T-helper 17 cell (primary cell): ENCODE measurements around the gene TTC13. TPM values are rescaled to one million over a fixed set of nuclear protein-coding genes. Genes with fewer than 3 reads are reported as not detected.

Experiments used
- ATAC-seq: fragments of 150-1000 bp; cut with Tn5 transposase; 2 replicates; pipeline ENCODE4 v1.10.0; 2021; ENCODE audit warnings: mild to moderate bottlenecking, moderate library complexity
- DNase-seq, 3 donors: peaks; one replicate each; pipeline versions ENCODE4 v3.0.0 to v3.0.0-alpha.2; 2020 to 2021
- H3K9me3 ChIP-seq: one replicate; pipeline ENCODE4 v1.7.0; 2013; ENCODE audit warnings: low read length, mild to moderate bottlenecking; ENCODE audit not compliant: control insufficient read depth, poor library complexity, severe bottlenecking
- H3K27ac Mint-ChIP-seq: one replicate; pipeline ENCODE4 v1.8.0; 2022; ENCODE audit warnings: mild to moderate bottlenecking, moderate library complexity, mixed read lengths
- H3K27me3 Mint-ChIP-seq: one replicate; pipeline ENCODE4 v1.8.0; 2022; ENCODE audit warnings: mixed read lengths
- H3K36me3 Mint-ChIP-seq: one replicate; pipeline ENCODE4 v1.8.0; 2022; ENCODE audit warnings: low read depth, mixed read lengths
- H3K4me1 Mint-ChIP-seq: one replicate; pipeline ENCODE4 v1.8.0; 2022; ENCODE audit warnings: mild to moderate bottlenecking, mixed read lengths
- H3K4me3 Mint-ChIP-seq: one replicate; pipeline ENCODE4 v1.8.0; 2022; ENCODE audit warnings: mild to moderate bottlenecking, moderate library complexity, mixed read lengths
- total RNA-seq, 4 donors: library from RNA in 2 of 4; stranded (reverse) in 2 of 4; gene quantifications; one replicate each; pipeline ENCODE4 v1.2.3 and lab custom pipeline; 2022 to 2026

The TTC13 gene
- total RNA-seq, 2 donors from 2014 or later, result 27.4 to 34.7 TPM

GRCh38 chr1:230964896-230965295 is 13.8 kb downstream of the TTC13 start:
- no peaks in the 10 kb centered on the region for H3K27me3 Mint-ChIP-seq
- no peaks in the 10 kb centered on the region for H3K9me3 ChIP-seq
- no peak for DNase-seq
- H3K36me3 Mint-ChIP-seq, result peaks cover 4% of the 10 kb centered on the region
- no peak overlapping the region for H3K4me3 Mint-ChIP-seq
- no peak overlapping the region for H3K27ac Mint-ChIP-seq
- peaks cover 45% of the 10 kb centered on the region for H3K4me1 Mint-ChIP-seq
- ATAC-seq, result no peak

- no peaks in the 10 kb centered on the region for H3K9me3 ChIP-seq
- Mint-ChIP-seq H3K4me1 (peaks cover 17% of the 10 kb centered on the region), H3K4me3 (no peak overlapping the region), H3K27ac (no peak overlapping the region), H3K36me3 (peaks cover 4% of the 10 kb centered on the region), H3K27me3 (no peaks in the 10 kb centered on the region)
- ATAC-seq, result no peak
- DNase-seq, result no peak
Observed at GRCh38 chr1:230958370-230958769, 20.3 kb downstream of the TTC13 start.

- no peak overlapping the region for H3K27ac Mint-ChIP-seq
- no peaks in the 10 kb centered on the region for H3K9me3 ChIP-seq
- DNase-seq (no peak), ATAC-seq (no peak)
- peaks cover 4% of the 10 kb centered on the region for H3K36me3 Mint-ChIP-seq
- peaks cover 11% of the 10 kb centered on the region for H3K4me1 Mint-ChIP-seq
- no peak overlapping the region for H3K4me3 Mint-ChIP-seq
- H3K27me3 Mint-ChIP-seq, result no peaks in the 10 kb centered on the region
Observed at GRCh38 chr1:230957580-230957989, 21.1 kb downstream of the TTC13 start.

DNA sequence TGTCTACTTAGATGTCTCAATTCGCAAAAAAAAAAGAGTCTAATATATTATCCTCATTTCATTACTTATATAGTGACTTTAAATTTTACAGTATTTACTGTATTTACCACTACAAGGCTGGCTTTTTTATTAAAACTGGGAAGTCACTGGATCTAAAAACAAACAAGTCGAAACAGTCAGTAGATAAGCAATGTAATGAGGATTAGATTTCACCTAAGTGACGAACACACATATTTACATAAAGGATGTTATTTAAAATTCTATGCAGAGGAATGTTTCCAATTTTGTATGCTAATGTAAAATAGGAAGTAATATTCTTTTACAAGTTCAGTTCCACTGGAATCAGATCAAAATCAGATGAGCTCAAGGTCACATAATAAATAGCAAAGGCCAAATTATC is 28.3 kb downstream of the TTC13 start:
- Mint-ChIP-seq H3K4me3 (no peak overlapping the region), H3K36me3 (peaks cover 13% of the 10 kb centered on the region), H3K4me1 (peaks cover 11% of the 10 kb centered on the region), H3K27me3 (no peaks in the 10 kb centered on the region), H3K27ac (no peak overlapping the region)
- no peaks in the 10 kb centered on the region for H3K9me3 ChIP-seq
- ATAC-seq (no peak), DNase-seq (no peak)

- ATAC-seq, result no peak
- Mint-ChIP-seq H3K4me3 (no peak overlapping the region), H3K36me3 (peaks cover 9% of the 10 kb centered on the region), H3K27ac (no peak overlapping the region), H3K4me1 (peaks cover 11% of the 10 kb centered on the region), H3K27me3 (no peaks in the 10 kb centered on the region)
- no peak for DNase-seq
- no peaks in the 10 kb centered on the region for H3K9me3 ChIP-seq
Observed at GRCh38 chr1:230948903-230949302, 29.8 kb downstream of the TTC13 start.

- peaks cover 9% of the 10 kb centered on the region for H3K36me3 Mint-ChIP-seq
- H3K4me1 Mint-ChIP-seq, result peaks cover 11% of the 10 kb centered on the region
- H3K9me3 ChIP-seq, result no peaks in the 10 kb centered on the region
- DNase-seq (no peak), ATAC-seq (no peak)
- H3K27ac Mint-ChIP-seq, result peak overlapping the region; percentile 77
- H3K27me3 Mint-ChIP-seq, result no peaks in the 10 kb centered on the region
- H3K4me3 Mint-ChIP-seq, result no peak overlapping the region
Observed at GRCh38 chr1:230948301-230948700, 30.4 kb downstream of the TTC13 start.

DNA sequence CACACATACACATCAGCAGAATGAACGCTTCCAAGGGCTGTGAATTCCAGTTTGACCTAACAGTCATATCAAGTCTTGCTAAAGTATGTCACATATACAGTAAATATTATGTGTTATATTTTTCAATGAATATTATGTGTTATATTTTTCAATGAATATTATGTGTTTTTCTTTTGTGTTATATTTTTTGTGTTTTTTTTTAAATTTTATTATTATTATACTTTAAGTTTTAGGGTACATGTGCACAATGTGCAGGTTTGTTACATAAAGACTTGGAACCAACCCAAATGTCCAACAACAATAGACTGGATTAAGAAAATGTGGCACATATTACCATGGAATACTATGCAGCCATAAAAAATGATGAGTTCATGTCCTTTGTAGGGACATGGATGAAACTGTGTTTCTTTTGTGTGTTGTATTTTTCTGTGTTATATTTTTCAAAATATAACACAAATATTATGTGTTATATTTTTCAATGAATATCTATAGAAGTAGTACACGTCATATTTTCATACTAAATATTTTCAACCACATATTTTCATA is 35.5 kb downstream of the TTC13 start:
- peaks cover 12% of the 10 kb centered on the region for H3K36me3 Mint-ChIP-seq
- H3K27me3 Mint-ChIP-seq, result no peaks in the 10 kb centered on the region
- DNase-seq (no peak), ATAC-seq (no peak)
- H3K9me3 ChIP-seq, result no peaks in the 10 kb centered on the region
- H3K4me3 Mint-ChIP-seq, result no peak overlapping the region
- no peak overlapping the region for H3K27ac Mint-ChIP-seq
- H3K4me1 Mint-ChIP-seq, result peaks cover 19% of the 10 kb centered on the region

GRCh38 chr1:230940848-230941247 is 37.8 kb downstream of the TTC13 start:
- peaks cover 15% of the 10 kb centered on the region for H3K4me1 Mint-ChIP-seq

DNA sequence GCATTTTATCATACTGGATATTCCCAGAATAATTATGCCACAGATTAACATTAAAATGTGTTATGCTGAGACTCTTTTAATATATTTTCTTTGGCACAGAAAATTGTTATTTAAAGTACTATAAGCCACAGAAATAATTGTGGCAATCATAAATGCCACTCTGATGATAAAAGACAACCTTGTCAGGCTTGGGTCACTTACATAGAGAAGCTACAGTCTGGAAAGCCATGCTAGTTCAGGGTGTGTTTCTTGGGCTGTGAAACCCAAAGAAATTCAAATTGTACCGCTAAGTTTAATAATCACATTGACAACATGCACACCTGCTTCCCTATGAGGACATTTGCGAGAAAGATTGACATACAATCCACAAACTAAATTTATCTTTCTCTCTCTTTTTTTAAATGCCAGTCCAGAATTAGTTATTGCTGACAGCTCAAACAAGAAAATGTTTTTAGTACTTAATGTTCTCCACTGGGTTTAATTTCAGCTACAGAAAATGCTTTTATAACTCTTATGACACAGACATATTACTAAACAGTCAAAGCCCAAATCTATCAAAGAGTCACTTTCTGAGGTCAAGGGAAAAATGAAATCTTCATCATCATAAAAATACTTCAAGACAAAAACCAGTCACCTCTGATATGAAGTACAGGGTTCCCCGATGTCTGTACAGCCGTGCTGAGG is 38.7 kb downstream of the TTC13 start:
- Mint-ChIP-seq H3K4me3 (no peak overlapping the region), H3K27me3 (no peaks in the 10 kb centered on the region), H3K4me1 (peaks cover 23% of the 10 kb centered on the region), H3K27ac (peak overlapping the region; percentile 54), H3K36me3 (peaks cover 15% of the 10 kb centered on the region)
- DNase-seq (no peak), ATAC-seq (no peak)
- H3K9me3 ChIP-seq, result no peaks in the 10 kb centered on the region

More at GRCh38 chr1:230940848-230941247, 37.8 kb downstream of the TTC13 start:
- no peaks in the 10 kb centered on the region for H3K27me3 Mint-ChIP-seq
- H3K36me3 Mint-ChIP-seq, result peaks cover 8% of the 10 kb centered on the region
- no peak overlapping the region for H3K27ac Mint-ChIP-seq
- H3K4me3 Mint-ChIP-seq, result no peak overlapping the region
- ATAC-seq (no peak), DNase-seq (no peak)
- no peaks in the 10 kb centered on the region for H3K9me3 ChIP-seq

DNA sequence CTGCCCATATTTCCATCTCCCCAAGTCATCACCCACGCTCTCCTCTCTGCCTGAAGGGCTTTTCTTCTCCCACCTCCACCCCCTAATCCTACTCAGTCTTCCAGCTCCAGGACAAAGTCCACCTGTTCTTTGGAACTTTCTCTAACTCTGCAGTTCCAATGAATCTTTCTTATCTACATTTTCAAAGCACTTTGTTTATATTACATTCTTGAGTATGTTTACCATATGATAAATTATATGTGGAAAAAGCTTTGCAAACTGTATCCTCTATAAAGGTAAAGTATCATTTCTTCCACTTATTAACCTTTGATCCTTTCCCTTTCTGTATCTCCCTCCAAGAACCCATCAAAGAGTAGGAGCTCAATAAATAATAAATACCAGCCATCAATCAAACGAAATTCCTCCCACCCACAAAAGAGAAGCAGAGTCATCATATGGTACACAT is 39.7 kb downstream of the TTC13 start:
- DNase-seq, result no peak
- Mint-ChIP-seq H3K27ac (peak overlapping the region; percentile 54), H3K4me3 (no peak overlapping the region), H3K36me3 (peaks cover 15% of the 10 kb centered on the region), H3K4me1 (peaks cover 23% of the 10 kb centered on the region), H3K27me3 (no peaks in the 10 kb centered on the region)
- no peaks in the 10 kb centered on the region for H3K9me3 ChIP-seq
- ATAC-seq, result no peak

DNA sequence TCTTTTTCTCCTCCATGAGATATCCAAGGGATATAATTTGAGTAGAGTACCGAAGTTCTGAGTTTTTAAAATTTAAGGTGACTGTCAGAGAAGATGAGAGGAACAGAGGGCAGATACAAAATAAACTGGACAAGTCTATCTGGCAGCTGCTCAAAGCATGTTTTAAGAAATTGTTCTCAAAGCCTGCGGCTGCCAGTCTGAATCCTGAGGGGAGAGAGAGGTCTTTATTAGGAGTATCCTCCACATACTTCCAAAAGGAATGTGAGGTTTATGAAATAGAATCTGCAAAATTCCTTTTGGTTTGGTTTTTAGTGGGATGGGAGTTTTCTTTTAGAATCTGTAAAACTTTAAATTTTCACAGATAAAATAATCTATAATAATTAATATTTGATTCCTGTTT is 41.3 kb downstream of the TTC13 start:
- no peak for ATAC-seq
- peak overlapping the region; percentile 65 for H3K27ac Mint-ChIP-seq

DNA sequence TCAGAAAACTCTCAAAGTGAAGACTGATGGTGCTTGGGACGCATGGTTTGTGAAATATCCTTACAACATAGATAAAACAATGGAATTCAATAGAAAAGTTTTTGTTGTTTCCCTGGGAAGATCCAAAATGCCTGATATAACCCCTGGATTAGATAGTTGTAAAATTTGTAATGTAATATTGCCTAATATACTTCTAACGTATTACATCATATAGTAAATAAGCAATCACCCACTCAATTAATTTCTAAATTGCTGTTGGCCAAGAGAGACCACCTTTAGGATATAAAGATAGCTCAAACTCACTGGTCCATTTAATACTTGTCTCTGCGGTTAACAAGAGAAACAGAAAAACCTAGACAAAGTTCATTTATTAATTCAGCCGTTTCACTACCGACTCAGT is 42.2 kb downstream of the TTC13 start:
- Mint-ChIP-seq H3K27ac (peak overlapping the region; percentile 65), H3K36me3 (peaks cover 12% of the 10 kb centered on the region)
- DNase-seq, result no peak

More for the DNA sequence above, 41.3 kb downstream of the TTC13 start:
- Mint-ChIP-seq H3K4me1 (peaks cover 19% of the 10 kb centered on the region), H3K27me3 (no peaks in the 10 kb centered on the region), H3K4me3 (no peak overlapping the region), H3K36me3 (peaks cover 12% of the 10 kb centered on the region)
- no peaks in the 10 kb centered on the region for H3K9me3 ChIP-seq
- no peak for DNase-seq

DNA sequence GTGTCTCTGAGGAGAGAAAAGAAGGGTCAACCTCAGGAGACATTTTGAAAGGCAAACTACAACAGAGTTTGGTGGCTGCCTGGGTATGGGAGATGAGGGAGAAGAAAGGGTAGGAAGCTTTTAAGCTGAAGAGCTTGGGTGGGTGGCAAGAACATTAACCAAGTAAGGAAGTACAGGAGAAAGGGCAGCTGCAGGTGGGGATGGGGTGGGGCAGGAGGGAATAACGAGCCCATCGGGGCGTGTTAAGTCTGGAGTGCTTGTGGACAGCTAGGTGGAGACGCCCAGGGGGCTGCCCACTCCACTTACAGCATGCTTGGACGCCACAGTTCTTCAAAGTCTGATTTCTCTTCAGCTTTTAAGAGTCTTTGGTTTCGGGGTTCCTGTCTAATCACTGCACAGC is 42.8 kb downstream of the TTC13 start:
- Mint-ChIP-seq H3K36me3 (peaks cover 12% of the 10 kb centered on the region), H3K4me3 (no peak overlapping the region), H3K27me3 (no peaks in the 10 kb centered on the region), H3K4me1 (peaks cover 19% of the 10 kb centered on the region), H3K27ac (peak overlapping the region; percentile 45)
- ATAC-seq (no peak), DNase-seq (no peak)
- no peaks in the 10 kb centered on the region for H3K9me3 ChIP-seq

More for the DNA sequence above, 42.2 kb downstream of the TTC13 start:
- no peaks in the 10 kb centered on the region for H3K27me3 Mint-ChIP-seq
- peaks cover 19% of the 10 kb centered on the region for H3K4me1 Mint-ChIP-seq
- no peak overlapping the region for H3K4me3 Mint-ChIP-seq
- H3K9me3 ChIP-seq, result no peaks in the 10 kb centered on the region
- ATAC-seq, result no peak

DNA sequence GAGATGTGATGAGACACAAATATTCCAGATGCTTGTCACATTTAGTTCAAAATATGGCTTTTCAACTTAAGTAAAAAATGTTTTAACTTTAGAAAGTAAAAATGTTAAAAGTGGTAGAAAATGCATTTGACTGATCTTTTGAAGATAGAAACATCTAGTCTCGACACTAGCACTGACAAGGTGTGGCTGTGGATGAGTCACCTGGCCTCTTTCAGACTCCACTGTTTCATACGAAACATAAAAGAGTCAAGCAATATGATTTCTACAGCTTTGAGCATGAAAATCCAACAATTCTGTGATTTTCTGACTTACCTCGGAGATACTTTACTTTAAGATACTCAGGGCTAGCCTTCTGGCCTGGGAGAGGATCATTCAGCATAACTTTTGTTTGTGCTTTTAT is 47.7 kb downstream of the TTC13 start:
- DNase-seq, result no peak
- H3K9me3 ChIP-seq, result no peaks in the 10 kb centered on the region
- Mint-ChIP-seq H3K36me3 (peaks cover 12% of the 10 kb centered on the region), H3K4me1 (peaks cover 8% of the 10 kb centered on the region), H3K27ac (no peak overlapping the region), H3K27me3 (no peaks in the 10 kb centered on the region), H3K4me3 (no peak overlapping the region)
- ATAC-seq, result no peak
